Loucy (cell line): Measurements from ENCODE around the gene TTC39C.

Source experiments
- H2AFZ ChIP-seq: fragments of 200-600 bp; sonication (generic); 2 replicates; pipeline ENCODE4 v1.6.0; 2016; ENCODE audit warnings: antibody characterized with exemption, mild to moderate bottlenecking, low read length, moderate library complexity
- H3F3A ChIP-seq: fragments of 200-600 bp; 2 replicates; pipeline ENCODE4 v1.6.0; 2016; ENCODE audit warnings: antibody characterized with exemption, low read depth, mild to moderate bottlenecking
- H3K27me3 ChIP-seq: fragments of 200-600 bp; sonication (generic); 2 replicates; pipeline ENCODE4 v1.6.1; 2014; ENCODE audit warnings: low read length, mild to moderate bottlenecking; ENCODE audit not compliant: insufficient read depth, poor library complexity, severe bottlenecking
- H3K36me3 ChIP-seq: fragments of 200-600 bp; sonication (generic); 2 replicates; pipeline ENCODE4 v1.6.1; 2016; ENCODE audit warnings: low read length; ENCODE audit not compliant: insufficient read depth
- H3K4me1 ChIP-seq: fragments of 200-600 bp; sonication (generic); 2 replicates; pipeline ENCODE4 v1.5.1; 2014; ENCODE audit warnings: low read length, mild to moderate bottlenecking; ENCODE audit not compliant: insufficient read depth, poor library complexity, severe bottlenecking
- H3K4me2 ChIP-seq: fragments of 200-600 bp; sonication (generic); 2 replicates; pipeline ENCODE4 v1.6.0; 2014; ENCODE audit warnings: antibody characterized with exemption, low read length, low read depth, mild to moderate bottlenecking; ENCODE audit not compliant: poor library complexity, severe bottlenecking
- H3K4me3 ChIP-seq: fragments of 200-600 bp; sonication (generic); 2 replicates; pipeline ENCODE4 v1.5.1; 2014; ENCODE audit warnings: low read length, mild to moderate bottlenecking, mixed read lengths; ENCODE audit not compliant: poor library complexity, severe bottlenecking
- H3K79me2 ChIP-seq: fragments of 200-600 bp; sonication (generic); 2 replicates; pipeline ENCODE4 v1.6.1; 2014; ENCODE audit warnings: low read length; ENCODE audit not compliant: insufficient read depth
- H3K9ac ChIP-seq: fragments of 200-600 bp; sonication (generic); 2 replicates; pipeline ENCODE4 v1.6.0; 2014; ENCODE audit warnings: mild to moderate bottlenecking, low read depth, low read length, moderate library complexity; ENCODE audit not compliant: poor library complexity, severe bottlenecking
- H3K9me2 ChIP-seq: fragments of 200-600 bp; sonication (generic); replicated peaks from 2 replicates; pipeline ENCODE4 v1.6.1; 2016; ENCODE audit warnings: low read depth, low read length, mixed read lengths
- H3K9me3 ChIP-seq: fragments of 200-600 bp; sonication (generic); 2 replicates; pipeline ENCODE4 v1.6.1; 2014; ENCODE audit warnings: mild to moderate bottlenecking, antibody characterized with exemption, low read length, low read depth; ENCODE audit not compliant: insufficient read depth
- H4K20me1 ChIP-seq: fragments of 200-600 bp; sonication (generic); 2 replicates; pipeline ENCODE4 v1.6.0; 2014; ENCODE audit warnings: antibody characterized with exemption, low read length, mild to moderate bottlenecking; ENCODE audit not compliant: insufficient read depth, poor library complexity, severe bottlenecking
- CTCF ChIP-seq: fragments of 200-600 bp; sonication (generic); conservative IDR thresholded peaks from 2 replicates; pipeline ENCODE4 v1.5.1; 2014; ENCODE audit warnings: mild to moderate bottlenecking, antibody characterized with exemption, low read length
- EZH2phosphoT487 ChIP-seq: fragments of 200-600 bp; IDR thresholded peaks from 2 replicates; pipeline ENCODE4 v1.6.1; 2018; ENCODE audit warnings: antibody characterized with exemption, mild to moderate bottlenecking, moderate library complexity, borderline replicate concordance

TTC39C gene

GRCh38 chr18:24071029-24071428 lies 56.5 kb downstream of the TTC39C start:
- peaks cover 33% of the 10 kb centered on the region for H3K36me3 ChIP-seq
- no peaks in the 10 kb centered on the region for H3K79me2 ChIP-seq
- H3K4me2 ChIP-seq: no peak overlapping the region

DNA sequence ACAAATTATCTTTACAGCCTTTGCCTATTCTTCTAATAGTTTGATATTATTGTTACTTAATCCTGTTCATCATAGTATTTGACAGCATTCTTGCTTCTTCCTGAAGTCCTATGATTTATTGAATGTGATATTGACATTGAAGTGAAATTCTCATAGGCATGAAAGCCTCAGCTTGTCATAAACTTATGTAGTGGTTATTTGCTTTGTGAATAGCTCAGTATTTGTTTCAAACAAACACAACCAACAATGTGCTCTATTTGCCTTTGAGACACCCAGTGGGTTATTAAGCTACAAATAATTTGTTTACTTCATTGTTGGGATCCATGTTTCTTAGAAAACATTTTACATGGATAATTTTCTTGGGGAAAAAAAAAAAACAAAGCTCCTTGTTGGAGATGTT lies 57.2 kb downstream of the TTC39C start:
- Histone ChIP-seq H3F3A (no peaks in the 10 kb centered on the region), H3K36me3 (peaks cover 27% of the 10 kb centered on the region), H2AFZ (no peak overlapping the region), H3K9me2 (no peaks in the 10 kb centered on the region), H3K4me3 (no peak overlapping the region), H3K4me2 (no peak overlapping the region), H3K79me2 (no peaks in the 10 kb centered on the region), H3K9me3 (no peaks in the 10 kb centered on the region), H4K20me1 (peaks cover 21% of the 10 kb centered on the region), H3K27me3 (no peaks in the 10 kb centered on the region), H3K9ac (no peak overlapping the region), H3K4me1 (peaks cover 34% of the 10 kb centered on the region)
- no peak for TF ChIP-seq CTCF
- TF ChIP-seq EZH2phosphoT487: no peak

More at GRCh38 chr18:24071029-24071428, 56.5 kb downstream of the TTC39C start:
- no peaks in the 10 kb centered on the region for H3F3A ChIP-seq
- H3K4me3 ChIP-seq: no peak overlapping the region
- peaks cover 21% of the 10 kb centered on the region for H4K20me1 ChIP-seq
- TF ChIP-seq EZH2phosphoT487: no peak
- no peak for TF ChIP-seq CTCF
- no peak overlapping the region for H2AFZ ChIP-seq
- H3K4me1 ChIP-seq: peaks cover 30% of the 10 kb centered on the region
- H3K27me3 ChIP-seq: no peaks in the 10 kb centered on the region
- H3K9me2 ChIP-seq: no peaks in the 10 kb centered on the region
- H3K9ac ChIP-seq: no peak overlapping the region
- no peaks in the 10 kb centered on the region for H3K9me3 ChIP-seq

DNA sequence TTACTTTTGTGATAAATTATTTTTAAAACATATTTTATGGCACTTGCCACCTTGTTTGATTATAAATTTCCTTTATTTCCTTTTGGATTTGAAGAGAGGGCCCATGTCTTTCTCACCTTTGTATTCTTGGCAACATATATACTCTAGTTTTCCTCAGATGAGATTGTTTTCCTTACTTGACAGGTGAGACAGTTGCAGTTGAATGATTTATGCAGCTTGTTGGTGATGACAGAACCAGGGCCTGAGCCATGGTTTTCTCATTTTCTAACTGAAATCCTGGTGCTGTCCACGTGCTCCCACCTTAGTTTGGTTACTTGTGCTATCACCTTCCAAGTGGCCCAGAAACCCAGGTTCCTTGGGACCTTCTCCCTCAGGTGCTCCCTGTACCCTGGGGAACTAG lies 58.2 kb downstream of the TTC39C start:
- peaks cover 33% of the 10 kb centered on the region for H3K4me1 ChIP-seq
- no peaks in the 10 kb centered on the region for H3K79me2 ChIP-seq
- H3K4me2 ChIP-seq: no peak overlapping the region
- no peak for TF ChIP-seq EZH2phosphoT487
- no peak for TF ChIP-seq CTCF
- H3K4me3 ChIP-seq: no peak overlapping the region
- no peaks in the 10 kb centered on the region for H3K9me3 ChIP-seq
- no peaks in the 10 kb centered on the region for H3K27me3 ChIP-seq
- H2AFZ ChIP-seq: no peak overlapping the region
- peaks cover 18% of the 10 kb centered on the region for H4K20me1 ChIP-seq
- H3K9me2 ChIP-seq: no peaks in the 10 kb centered on the region
- no peak overlapping the region for H3K9ac ChIP-seq
- no peaks in the 10 kb centered on the region for H3F3A ChIP-seq
- peaks cover 17% of the 10 kb centered on the region for H3K36me3 ChIP-seq
